ENCODE measurements around the gene TRAPPC3L. TPM values are rescaled to one million over a fixed set of nuclear protein-coding genes. Genes with fewer than 3 reads are reported as not detected.

TRAPPC3L gene
- total RNA-seq, 1 experiment from 2014 or later, result not detected

- intact Hi-C loops (cut with micrococcal nuclease; ENCODE audit: unreplicated experiment), result no loop called here
- Mint-ChIP-seq H3K27ac (ENCODE audit: unreplicated experiment) (no peak overlapping the region), H3K36me3 (ENCODE audit: insufficient read depth, unreplicated experiment) (no peaks in the 10 kb centered on the region), H3K4me1 (ENCODE audit: low read depth, unreplicated experiment) (peaks cover 10% of the 10 kb centered on the region), H3K9me3 (ENCODE audit: unreplicated experiment) (no peaks in the 10 kb centered on the region), H3K4me3 (ENCODE audit: unreplicated experiment) (no peak overlapping the region), H3K27me3 (ENCODE audit: insufficient read depth, unreplicated experiment) (no peaks in the 10 kb centered on the region)
- Histone ChIP-seq H3K4me1 (peaks cover 6% of the 10 kb centered on the region; the same call in 1 of the 2 replicates), H3K27me3 (replicated peaks; ENCODE audit: control insufficient read depth, insufficient read depth, low read length) (no peaks in the 10 kb centered on the region), H3K4me3 (ENCODE audit: low read depth, low read length) (no peak overlapping the region), H3K9me3 (no peaks in the 10 kb centered on the region), H3K36me3 (ENCODE audit: control insufficient read depth, insufficient read depth, low read length) (no peaks in the 10 kb centered on the region)
- DNase-seq, result no peak
- ChIA-PET CTCF (no interaction called here), POLR2A (no interaction called here)
- no TSS peak for BruUV-seq (replicated peaks)
- no peak for TF ChIP-seq CTCF (IDR thresholded peaks at IDR 0.05; ENCODE audit: insufficient read depth in 1 of 2, low read depth in 1 of 2, low read length in 1 of 2, severe bottlenecking in 1 of 2, unreplicated experiment in 1 of 2)
These were observed 23.6 kb upstream of the TRAPPC3L start for GRCh38 chr6:116568821-116569755.

- CTCF ChIA-PET, result no interaction called here
- no peak overlapping the region for H3K4me3 Mint-ChIP-seq (ENCODE audit: unreplicated experiment)
- H3K27ac Mint-ChIP-seq (ENCODE audit: unreplicated experiment), result no peak overlapping the region
- intact Hi-C loops (cut with micrococcal nuclease; ENCODE audit: unreplicated experiment), result no loop called here
- TF ChIP-seq CTCF (IDR thresholded peaks at IDR 0.05; ENCODE audit: insufficient read depth in 1 of 2, low read depth in 1 of 2, low read length in 1 of 2, severe bottlenecking in 1 of 2, unreplicated experiment in 1 of 2), result no peak
- no peaks in the 10 kb centered on the region for H3K36me3 ChIP-seq (ENCODE audit: control insufficient read depth, insufficient read depth, low read length)
- no peak for DNase-seq
- H3K4me3 ChIP-seq (ENCODE audit: low read depth, low read length), result no peak overlapping the region
- peaks cover 15% of the 10 kb centered on the region for H3K4me1 Mint-ChIP-seq (ENCODE audit: low read depth, unreplicated experiment)
- H3K9me3 Mint-ChIP-seq (ENCODE audit: unreplicated experiment), result no peaks in the 10 kb centered on the region
- no peaks in the 10 kb centered on the region for H3K27me3 ChIP-seq (replicated peaks; ENCODE audit: control insufficient read depth, insufficient read depth, low read length)
- BruUV-seq (replicated peaks), result no TSS peak
- no peaks in the 10 kb centered on the region for H3K9me3 ChIP-seq
- no peaks in the 10 kb centered on the region for H3K36me3 Mint-ChIP-seq (ENCODE audit: insufficient read depth, unreplicated experiment)
- peaks cover 10% of the 10 kb centered on the region for H3K4me1 ChIP-seq
- POLR2A ChIA-PET, result no interaction called here
- no peaks in the 10 kb centered on the region for H3K27me3 Mint-ChIP-seq (ENCODE audit: insufficient read depth, unreplicated experiment)
These were observed 22.6 kb upstream of the TRAPPC3L start for GRCh38 chr6:116568111-116568510.

GRCh38 chr6:116564921-116565872 lies 19.7 kb upstream of the TRAPPC3L start:
- no peaks in the 10 kb centered on the region for H3K27me3 Mint-ChIP-seq (ENCODE audit: insufficient read depth, unreplicated experiment)
- peaks cover 5% of the 10 kb centered on the region for H3K36me3 Mint-ChIP-seq (ENCODE audit: insufficient read depth, unreplicated experiment)
- peaks cover 20% of the 10 kb centered on the region for H3K4me1 Mint-ChIP-seq (ENCODE audit: low read depth, unreplicated experiment)
- POLR2A ChIA-PET, result no interaction called here
- no peak for TF ChIP-seq CTCF (IDR thresholded peaks at IDR 0.05; ENCODE audit: insufficient read depth in 1 of 2, low read depth in 1 of 2, low read length in 1 of 2, severe bottlenecking in 1 of 2, unreplicated experiment in 1 of 2)
- Histone ChIP-seq H3K4me3 (ENCODE audit: low read depth, low read length) (no peak overlapping the region), H3K4me1 (peaks cover 15% of the 10 kb centered on the region), H3K36me3 (ENCODE audit: control insufficient read depth, insufficient read depth, low read length) (no peaks in the 10 kb centered on the region), H3K27me3 (replicated peaks; ENCODE audit: control insufficient read depth, insufficient read depth, low read length) (no peaks in the 10 kb centered on the region), H3K9me3 (no peaks in the 10 kb centered on the region)
- no peak overlapping the region for H3K27ac Mint-ChIP-seq (ENCODE audit: unreplicated experiment)
- H3K4me3 Mint-ChIP-seq (ENCODE audit: unreplicated experiment), result no peak overlapping the region
- CTCF ChIA-PET, result interaction anchor here (0.7 kb wide), 1 partner anchor 278 kb away, joined by 3 read pairs; no protein-coding TSS in a partner anchor
- intact Hi-C loops (cut with micrococcal nuclease; ENCODE audit: unreplicated experiment), result loop anchor here (5.0 kb wide), 1 partner anchor 348 kb away; no protein-coding TSS in a partner anchor
- DNase-seq, result no peak
- no peaks in the 10 kb centered on the region for H3K9me3 Mint-ChIP-seq (ENCODE audit: unreplicated experiment)
- no TSS peak for BruUV-seq (replicated peaks)
